GM18868 (cell line): Measurements from ENCODE around the gene TOMM6.

Experiments used
- ATAC-seq: cut with Tn5 transposase; IDR thresholded peaks from one replicate; pipeline ENCODE4 v1.9.1; 2021; ENCODE audit warnings: mild to moderate bottlenecking, moderate library complexity; ENCODE audit not compliant: unreplicated experiment

Gene TOMM6

GRCh38 chr6:41787219-41787917 lies at the start of gene TOMM6:
Gene TOMM6 (plus strand): TSS chr6:41787694. CDS start chr6:41787698, 4 bp downstream.
- ATAC-seq: peak; percentile 83

DNA sequence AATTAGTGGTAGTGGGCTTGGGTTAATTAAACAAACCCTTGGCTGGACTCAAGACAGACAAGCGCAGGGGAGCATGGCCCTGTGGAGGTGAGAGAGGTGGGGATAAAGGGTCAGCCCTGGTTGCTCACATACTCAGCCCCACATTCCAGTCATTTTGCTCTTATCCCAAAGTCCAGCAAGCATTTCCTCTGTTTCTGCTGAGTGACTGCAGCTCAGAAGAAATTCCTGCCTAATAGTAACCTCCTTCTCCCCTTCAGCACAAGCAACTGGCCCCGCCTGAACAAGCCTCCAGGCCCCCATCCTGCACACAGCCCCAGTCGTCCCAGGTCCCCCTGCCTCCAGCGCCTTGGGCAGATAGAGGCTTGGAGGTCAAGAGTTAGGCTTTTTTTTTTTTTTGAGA lies 48.5 kb upstream of the TOMM6 start:
- ATAC-seq: no peak

GRCh38 chr6:41740366-41741162 lies 46.9 kb upstream of the TOMM6 start:
- no peak for ATAC-seq

DNA sequence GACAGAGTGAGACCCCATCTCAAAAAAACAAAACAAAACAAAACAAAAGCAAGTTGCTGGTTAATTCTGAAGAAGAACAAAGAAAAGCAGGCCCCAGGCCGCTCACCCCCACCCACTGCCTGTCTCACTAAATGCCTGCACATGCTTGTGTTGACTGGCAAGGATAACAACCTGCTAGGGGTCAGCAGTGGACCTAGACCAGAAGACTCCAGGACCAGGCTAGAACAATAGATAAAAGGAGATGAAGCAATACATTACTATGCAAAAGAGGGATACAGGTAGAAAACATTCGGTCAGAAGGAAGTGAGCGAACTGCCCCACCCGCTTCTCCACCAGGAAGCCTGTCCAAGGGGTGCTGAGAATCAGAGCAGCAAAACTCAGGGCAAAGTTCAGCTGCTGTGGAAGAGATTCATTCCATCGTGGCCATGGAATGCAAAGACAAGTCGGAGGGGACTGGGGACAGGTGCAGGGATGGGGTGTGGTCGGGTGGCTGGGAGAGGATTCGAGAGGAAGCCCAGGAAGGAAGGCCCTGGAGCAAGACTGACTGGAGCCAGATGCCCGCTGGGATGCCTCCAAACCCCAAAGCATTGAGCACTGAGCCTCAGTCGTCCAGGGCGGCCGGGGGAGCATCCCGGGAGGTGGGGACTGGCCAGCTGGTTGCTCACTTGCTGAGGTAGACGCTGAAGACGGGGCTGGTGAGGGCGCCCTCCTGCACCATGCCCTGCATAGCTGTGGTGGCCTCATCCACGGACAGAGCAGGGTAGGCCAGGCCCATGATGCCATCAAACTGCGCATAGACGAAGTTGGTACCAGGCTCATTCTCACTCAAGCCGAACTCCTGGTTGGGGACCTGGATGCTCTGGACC lies 45.6 kb upstream of the TOMM6 start:
- no peak for ATAC-seq

GRCh38 chr6:41743406-41744235 lies 43.9 kb upstream of the TOMM6 start:
- ATAC-seq: no peak

GRCh38 chr6:41744236-41744787 lies 43.2 kb upstream of the TOMM6 start:
- no peak for ATAC-seq

GRCh38 chr6:41746107-41746506 lies 41.4 kb upstream of the TOMM6 start:
- ATAC-seq: no peak

DNA sequence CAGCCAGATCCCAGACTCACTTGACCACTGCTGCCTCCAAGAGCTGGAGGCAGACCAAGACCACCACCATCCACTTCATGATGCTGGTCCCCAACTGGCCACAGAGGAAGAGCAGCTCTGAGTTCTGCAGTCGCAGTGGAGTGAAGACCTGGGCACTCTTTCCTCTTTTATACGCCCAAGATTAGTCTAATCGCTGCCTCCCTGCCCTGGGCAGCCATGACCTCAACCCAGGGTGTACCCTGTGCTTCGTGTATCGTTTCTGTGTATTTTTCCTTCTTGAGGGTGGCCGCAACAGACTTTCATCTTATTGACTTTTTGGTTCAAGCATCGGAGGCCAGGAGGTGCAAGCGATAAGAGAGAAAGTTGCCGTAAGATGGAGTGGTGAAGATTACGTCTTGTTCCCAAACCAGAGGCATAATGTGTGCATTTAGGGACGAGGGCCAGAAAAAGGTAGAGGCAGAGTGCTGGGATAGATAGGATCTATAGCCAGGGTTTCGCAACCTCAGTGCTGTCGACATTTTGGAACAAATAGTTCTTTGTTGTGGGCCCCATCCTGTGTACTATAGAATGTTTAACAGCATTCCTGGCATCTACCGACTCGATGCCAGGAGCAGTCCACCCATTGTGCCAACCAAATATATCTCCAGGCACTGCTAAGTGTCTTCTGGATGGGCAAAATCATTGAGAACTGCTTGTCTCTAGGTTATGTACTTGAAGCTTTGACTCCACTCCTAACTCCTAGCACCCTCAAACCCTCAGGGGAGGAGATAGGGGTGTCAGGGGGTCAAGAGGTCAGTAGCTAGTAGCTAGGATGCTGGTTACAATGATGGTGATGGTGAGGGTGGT lies 40.0 kb upstream of the TOMM6 start, which contains the start of gene PGC:
TSS of gene PGC (minus strand) at position 142 of the 846 bp plus-strand sequence. CDS start at position 79, 63 bp downstream.
- no peak for ATAC-seq

DNA sequence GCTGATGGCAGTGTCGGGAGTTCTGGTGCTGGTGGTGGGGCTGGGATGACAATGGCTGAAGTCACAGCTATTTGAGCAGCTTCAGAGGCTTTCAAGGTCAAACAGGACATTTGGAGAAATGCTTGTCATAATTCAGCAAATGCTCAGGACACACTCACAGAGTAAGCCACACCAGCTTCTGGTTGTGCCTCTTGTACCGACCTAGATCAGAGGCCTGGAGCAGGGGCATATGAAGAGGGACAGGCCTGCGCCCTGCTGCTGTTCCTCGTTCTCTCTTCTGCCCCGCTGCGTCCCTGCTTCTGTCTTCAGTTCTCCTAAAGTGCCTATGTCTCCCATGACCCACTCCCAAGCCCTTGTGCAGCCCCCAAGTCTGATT lies 39.4 kb upstream of the TOMM6 start:
- ATAC-seq: no peak

DNA sequence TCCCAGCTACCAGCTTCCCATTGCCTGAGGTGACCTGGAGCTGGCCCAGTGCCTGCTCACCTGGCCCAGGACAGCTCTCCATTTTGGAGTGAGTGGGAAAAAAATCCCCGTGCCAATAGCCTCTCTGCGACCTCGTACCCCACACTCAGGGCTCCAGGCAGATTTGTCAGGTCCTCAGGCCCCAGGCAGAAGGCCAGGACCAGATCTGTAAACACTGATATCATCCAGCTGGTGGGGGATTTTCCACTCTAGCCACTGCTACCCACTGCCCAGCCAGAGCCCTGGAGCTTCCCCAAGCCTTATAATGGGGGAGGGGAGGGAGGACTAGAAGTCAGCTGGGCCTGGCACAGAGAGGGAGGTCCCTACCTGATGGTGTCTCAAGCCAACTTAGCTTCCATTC lies 39.0 kb upstream of the TOMM6 start:
- no peak for ATAC-seq

DNA sequence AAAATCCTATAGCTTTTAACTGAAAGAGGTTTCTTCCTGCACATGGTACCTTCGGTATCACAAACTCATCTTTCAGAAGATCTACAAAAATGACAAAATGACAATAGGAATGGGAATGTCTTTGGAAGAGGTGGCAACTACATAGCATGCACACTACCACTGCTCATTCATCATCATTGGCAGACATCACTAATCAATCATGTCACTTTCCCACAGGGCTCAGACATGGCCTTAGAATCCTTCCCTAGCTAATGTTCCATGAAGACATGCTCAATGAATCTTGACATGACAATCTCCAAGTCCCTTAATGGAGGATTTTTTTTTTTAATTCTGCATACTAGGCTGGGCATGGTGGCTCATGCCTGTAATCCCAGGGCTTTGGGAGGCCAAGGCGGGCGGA lies 37.1 kb upstream of the TOMM6 start:
- no peak for ATAC-seq

DNA sequence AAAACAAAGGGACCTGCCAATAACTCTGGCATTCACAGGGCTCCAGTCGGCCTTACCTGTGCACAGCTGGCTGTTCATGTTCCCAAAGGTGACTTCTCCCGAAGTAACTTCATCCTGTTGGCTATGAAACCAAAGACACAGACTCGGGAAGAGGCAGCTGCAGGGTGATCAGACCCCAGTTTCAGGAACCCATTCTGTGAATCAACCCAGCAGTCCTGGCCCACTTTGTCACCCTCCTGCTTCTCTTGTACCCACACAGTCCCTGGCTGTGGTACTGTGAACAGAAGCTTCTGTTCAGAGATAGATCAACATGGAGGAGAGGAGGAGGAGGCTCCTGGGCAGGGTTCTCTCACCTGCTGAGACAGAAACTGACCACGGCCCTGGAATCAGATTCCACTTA lies 31.6 kb upstream of the TOMM6 start:
- ATAC-seq: no peak

DNA sequence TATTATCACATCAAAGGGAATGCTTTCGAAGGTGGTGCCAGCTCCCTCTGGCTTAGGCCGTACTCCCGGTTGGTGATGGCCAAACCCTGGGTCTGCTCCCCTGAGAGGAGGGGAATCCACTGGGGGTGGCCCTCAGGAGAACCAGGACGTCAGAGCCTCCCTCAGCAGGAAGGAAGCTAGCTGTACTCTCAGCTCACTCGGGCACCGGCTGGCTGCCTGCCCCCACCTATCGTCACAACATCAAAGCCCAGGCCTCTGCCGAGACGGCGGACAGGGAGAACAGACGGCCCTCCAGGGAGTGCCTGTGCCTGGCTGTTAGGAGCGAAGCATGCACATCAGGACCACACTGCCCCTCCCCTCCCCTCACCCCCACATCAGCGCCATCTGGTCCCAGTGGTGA lies 31.1 kb upstream of the TOMM6 start:
- no peak for ATAC-seq

GRCh38 chr6:41757271-41757670 lies 30.2 kb upstream of the TOMM6 start:
- no peak for ATAC-seq

- no peak for ATAC-seq
Measured at GRCh38 chr6:41757931-41758640, 29.4 kb upstream of the TOMM6 start.

GRCh38 chr6:41758641-41759035 lies 28.9 kb upstream of the TOMM6 start:
- no peak for ATAC-seq

DNA sequence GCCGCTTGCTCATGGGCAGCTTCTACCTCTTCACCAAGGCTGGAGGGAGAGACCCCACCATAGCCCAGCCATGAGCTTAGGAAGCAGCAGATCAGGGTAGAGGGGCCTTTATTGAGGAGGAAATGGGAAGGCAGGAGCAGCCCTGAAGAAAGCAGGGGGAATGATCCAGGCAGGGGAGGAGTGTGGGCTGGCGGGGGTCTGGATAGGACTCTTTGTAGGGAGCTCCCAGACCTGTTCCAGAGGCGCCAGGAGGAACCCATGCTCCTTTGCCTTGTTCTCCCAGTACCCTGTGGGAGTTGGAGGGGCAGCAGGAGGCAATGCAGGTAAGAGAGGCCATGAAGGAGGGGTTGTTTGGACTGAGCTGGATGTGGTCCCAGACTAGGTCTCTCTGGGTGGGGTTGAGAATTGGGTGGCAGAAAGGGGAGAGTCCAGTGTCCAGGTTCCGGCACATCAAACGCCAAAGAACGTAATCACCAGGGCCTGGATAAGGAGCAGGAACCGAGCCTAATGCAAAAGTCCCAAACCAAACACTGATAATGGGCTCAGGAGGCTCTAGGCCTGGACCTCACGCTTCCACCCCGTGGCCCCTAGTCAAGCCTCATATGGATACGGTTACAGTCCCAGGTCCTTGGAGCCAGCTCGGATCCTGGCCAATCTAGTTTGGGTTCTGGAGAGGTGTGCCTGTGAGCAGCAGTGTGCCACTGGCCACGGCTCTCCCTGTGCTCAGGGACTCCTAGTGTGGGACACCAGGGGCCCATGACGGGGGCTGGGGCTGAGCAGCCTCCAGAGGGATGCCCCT lies 28.2 kb upstream of the TOMM6 start:
- no peak for ATAC-seq
